ENCODE data around the gene CCDC77. TPM values are rescaled to one million over a fixed set of nuclear protein-coding genes. Genes with fewer than 3 reads are reported as not detected.

CCDC77 gene
- total RNA-seq, 1 experiment from 2014 or later = 34.8 TPM

DNA sequence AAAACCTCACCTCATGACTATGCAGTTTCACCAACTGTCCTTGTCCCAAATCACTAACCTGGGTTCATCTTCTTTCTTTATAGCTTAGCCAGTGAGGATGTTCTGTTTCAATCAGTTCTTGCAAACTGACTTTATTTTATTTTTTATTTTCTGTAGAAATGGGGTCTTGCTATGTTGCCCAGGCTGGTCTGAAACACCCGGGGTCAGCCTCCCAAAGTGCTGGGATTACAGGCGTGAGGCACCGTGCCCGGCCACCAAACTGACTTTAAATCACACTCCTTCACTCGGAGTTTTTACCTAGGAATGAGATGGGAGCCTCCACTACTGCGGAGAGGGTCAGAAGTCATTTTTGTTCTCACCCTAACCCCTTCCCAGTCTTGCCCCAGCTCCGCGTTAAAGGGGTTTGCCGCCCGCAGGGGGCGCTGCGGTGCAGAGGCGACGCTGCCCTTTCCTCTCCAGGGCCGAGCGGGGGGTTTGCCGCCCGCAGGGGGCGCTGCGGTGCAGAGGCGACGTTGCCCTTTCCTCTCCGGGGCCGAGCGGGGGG lies 51.3 kb downstream of the CCDC77 start:
- no peak for DNase-seq (ENCODE audit: low read depth)

- DNase-seq (ENCODE audit: low read depth) = no peak
Measured at GRCh38 chr12:454833-455232, 53.4 kb downstream of the CCDC77 start.

- no peak for DNase-seq (ENCODE audit: low read depth)
Measured at GRCh38 chr12:455821-456220, 54.4 kb downstream of the CCDC77 start.

GRCh38 chr12:457676-458075 lies 56.2 kb downstream of the CCDC77 start:
- no peak for DNase-seq (ENCODE audit: low read depth)

GRCh38 chr12:459050-459429 lies 57.6 kb downstream of the CCDC77 start:
- no peak for DNase-seq (ENCODE audit: low read depth)

DNA sequence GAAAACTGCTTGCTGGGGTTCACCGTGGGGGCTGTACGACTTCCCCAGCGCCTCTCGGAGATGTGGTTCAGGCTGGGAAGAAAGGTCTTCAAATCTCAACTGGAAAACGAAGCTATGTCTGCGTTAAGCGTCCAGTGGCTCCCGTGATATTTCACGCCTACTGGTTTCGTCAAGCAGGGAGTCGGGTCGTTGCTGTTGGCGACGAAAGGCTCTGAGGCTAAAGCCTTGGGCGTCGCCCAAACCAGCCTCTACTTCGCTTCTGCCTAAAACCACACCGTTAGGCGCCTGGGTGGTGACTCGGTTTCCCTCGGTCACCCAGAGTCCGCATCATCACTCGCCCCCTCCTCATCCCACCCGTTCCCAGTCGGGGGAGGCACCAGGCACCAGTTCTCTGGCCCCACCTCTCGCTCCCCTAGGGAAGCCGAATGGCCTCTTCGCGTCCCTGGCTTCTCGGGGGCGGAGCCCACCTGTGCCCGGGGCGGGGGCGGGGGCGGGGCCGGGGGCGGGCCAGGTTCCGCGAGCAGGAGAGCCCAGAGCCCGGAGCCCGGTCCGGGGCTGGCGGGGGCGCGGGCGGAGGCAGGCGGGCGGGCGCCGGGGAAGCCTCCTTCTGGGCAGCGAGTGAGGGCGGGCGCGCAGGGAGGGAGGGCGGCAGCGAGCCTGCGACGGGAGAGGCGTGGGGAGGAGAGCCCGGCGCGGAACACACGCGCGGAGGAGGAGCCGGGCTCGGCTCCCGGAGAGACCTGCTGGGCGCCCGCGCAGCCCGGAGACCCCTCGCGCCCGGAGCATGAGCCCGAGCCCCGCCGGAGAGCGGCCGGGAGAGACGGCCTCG lies 58.2 kb downstream of the CCDC77 start, which contains the start of gene B4GALNT3:
B4GALNT3 (plus strand) TSS at position 510 of the 829 bp plus-strand sequence. CDS start 438 bp downstream, outside the sequence.
- DNase-seq (ENCODE audit: low read depth) = peak; percentile 32

DNA sequence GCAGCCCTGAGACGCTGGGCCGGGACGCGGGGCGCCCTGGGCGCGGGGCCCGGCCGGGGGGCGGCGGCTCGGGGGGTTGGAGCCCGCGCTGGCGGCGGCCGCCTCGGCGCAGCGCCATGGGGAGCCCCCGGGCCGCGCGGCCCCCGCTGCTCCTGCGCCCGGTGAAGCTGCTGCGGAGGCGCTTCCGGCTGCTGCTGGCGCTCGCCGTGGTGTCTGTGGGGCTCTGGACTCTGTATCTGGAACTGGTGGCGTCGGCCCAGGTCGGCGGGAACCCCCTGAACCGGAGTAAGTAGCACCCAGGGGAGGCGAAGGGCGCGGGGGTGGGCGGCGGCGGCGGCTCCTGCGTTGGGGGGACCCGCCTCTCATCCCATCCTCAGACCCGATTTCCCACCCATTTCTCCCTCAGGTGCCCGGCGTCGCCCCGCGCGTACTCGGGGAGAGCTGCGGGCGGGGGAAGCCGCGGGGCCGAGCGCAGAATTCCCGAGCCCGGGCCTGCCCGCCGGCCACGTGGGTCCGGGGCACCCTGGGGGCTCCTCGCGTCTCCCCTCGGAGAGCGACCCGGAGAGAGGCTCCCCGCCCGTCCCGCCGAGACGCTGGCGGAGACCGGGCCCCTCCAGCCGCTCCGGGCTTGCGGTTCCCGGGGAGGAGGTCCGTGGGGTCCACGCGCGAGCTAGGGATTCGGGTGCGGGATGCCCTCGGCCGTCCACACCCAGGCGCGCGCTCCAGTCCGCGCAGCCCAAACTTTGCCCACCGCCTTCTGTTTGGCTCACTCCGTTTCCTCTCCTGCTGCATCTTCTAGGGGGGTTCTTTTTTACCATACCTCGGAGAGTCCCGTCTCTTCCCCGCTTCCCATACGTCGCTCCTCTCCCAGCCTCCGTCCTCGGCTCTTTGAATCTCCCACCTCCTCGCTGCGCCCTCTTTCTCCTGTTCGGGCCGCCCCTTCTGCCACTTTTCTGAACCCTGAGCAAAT lies 59.1 kb downstream of the CCDC77 start:
- peak; percentile 46 for DNase-seq (ENCODE audit: low read depth)

DNA sequence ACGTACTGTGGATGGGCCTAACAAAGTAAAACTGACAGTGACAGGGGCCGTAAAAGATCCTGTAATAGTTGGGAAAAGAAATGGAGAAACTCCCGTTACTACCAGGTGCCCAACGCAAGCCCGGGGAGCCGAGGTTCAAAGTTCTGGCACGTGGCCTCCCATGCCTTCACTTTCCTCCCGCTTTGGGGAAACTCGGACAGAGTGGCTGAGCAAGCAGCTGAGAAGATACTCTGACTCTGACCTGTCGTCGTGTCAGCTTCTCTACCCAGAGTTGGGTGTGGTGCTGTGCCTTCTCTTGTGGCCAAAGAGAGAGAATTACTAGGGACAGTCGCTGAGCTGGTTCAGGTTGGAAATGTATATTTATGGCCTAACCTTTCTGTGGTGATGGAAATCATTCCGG lies 60.0 kb downstream of the CCDC77 start:
- DNase-seq (ENCODE audit: low read depth) = no peak

DNA sequence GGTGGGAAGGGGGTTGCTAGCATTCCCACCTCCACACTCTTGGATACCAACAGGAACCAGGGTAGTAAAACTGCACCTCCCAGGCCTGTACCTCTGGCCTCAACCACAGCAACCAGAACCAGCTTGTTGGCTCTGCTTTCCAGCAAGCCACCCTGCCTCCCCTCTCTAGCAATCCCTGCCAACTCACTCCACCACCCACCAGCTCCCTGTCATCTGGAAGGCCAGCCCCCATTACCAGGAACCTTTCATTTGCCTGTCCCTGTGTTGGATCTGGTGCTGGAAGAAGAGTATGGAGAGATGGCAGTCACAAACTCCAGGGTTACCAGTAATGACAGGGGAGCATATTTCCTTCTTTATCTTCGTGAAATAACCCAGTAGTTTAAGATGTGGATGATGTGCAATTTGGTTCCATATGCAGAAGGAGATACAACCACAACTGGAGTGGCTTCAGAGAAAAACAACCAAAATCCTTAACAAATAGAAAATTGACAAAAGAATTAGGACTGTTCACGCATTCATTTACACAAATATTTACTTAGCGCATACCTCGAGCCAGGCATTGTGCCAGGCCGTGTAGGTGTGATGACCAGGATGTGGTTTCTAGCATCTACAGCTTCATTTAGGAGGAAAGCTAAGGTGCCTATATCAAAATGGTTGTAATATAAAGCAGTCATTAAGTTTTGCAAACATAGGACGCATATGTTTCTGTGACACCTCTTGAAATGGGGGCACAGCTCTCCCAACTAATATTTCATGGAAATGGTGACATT lies 61.7 kb downstream of the CCDC77 start:
- DNase-seq (ENCODE audit: low read depth) = peak; percentile 34

- DNase-seq (ENCODE audit: low read depth) = peak; percentile 30
Measured at GRCh38 chr12:464484-465267, 63.2 kb downstream of the CCDC77 start.

GRCh38 chr12:466039-466438 lies 64.6 kb downstream of the CCDC77 start:
- DNase-seq (ENCODE audit: low read depth) = no peak

DNA sequence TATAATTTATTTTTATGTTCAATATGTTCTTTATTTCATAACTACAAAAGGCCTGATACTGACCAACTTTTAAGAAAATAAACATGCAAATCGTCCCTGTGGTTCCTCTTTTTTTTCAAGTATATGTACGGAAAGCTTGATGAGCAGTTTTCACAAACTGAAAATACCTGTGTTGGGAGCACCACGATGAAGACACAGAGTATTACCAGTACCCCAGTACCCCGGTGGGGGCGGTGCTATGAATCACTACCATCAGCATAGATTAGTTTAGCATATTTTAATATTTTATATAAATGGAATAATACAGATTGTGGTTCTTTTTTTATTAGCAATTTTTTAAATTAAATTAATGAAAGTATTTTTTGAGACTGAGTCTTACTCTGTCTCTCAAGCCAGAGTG lies 65.3 kb downstream of the CCDC77 start:
- no peak for DNase-seq (ENCODE audit: low read depth)

GRCh38 chr12:467591-467990 lies 66.1 kb downstream of the CCDC77 start:
- DNase-seq (ENCODE audit: low read depth) = no peak

- DNase-seq (ENCODE audit: low read depth) = peak; percentile 43
Measured at GRCh38 chr12:468671-469389, 67.4 kb downstream of the CCDC77 start.

- DNase-seq (ENCODE audit: low read depth) = no peak
Measured at GRCh38 chr12:470133-470532, 68.7 kb downstream of the CCDC77 start.

- no peak for DNase-seq (ENCODE audit: low read depth)
Measured at GRCh38 chr12:473198-473597, 71.8 kb downstream of the CCDC77 start.

GRCh38 chr12:473863-474577 lies 72.6 kb downstream of the CCDC77 start:
- DNase-seq (ENCODE audit: low read depth) = no peak

DNA sequence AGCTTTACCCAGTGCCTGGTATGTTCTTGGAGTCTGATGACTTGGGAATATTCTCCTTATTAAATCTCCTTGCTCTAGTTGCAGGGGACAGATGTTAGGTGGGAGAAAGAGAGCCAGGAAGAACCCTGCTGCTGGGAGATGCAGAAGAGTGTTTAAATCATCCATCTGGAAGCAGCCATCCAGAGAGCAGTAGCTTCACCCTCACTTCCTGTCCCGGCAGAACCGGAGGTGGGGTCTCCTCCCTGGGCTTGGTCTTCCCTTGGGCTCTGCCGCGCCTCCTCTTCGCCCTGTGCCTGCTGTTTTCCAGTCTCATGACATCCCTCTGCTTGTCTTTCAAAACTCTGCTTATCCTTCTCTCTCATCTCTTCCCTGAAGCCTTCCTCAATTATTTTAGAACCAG lies 73.8 kb downstream of the CCDC77 start:
- no peak for DNase-seq (ENCODE audit: low read depth)

GRCh38 chr12:479161-479560 lies 77.7 kb downstream of the CCDC77 start:
- no peak for DNase-seq (ENCODE audit: low read depth)

Measured in Daoy (cell line).